ENCODE data around the gene AMPD3.

The AMPD3 gene

DNA sequence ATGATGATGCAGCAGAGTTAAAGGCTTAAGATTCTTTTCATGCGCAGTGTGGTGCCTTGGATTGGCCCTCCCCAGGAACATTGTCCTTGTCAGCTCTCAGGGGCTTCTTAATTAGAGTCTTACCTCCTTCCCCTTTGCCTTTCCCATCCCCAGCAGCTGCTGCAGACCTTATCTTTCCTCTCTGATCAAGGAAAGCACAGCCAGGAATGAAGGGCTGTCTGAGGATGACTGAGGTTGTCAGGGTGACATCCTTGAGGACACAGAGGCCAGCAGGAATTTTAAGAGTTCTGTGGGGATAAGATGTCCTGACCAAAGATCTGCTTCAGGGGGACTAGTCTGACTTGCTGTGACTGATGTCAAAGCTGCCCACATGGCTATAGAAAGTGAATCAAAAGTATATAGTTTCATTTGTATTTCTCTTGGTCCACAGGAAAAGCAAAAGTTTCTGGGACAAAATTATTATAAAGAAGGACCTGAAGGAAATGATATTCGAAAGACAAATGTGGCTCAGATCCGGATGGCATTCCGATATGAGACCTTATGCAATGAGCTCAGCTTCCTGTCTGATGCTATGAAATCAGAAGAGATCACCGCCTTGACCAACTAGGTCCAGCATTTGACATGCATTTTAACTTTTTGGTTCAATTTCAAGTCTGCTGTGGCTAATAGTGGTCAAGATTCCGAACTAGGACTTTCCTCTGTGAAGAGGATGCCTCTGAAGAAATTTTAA is 50.4 kb downstream of the AMPD3 start:
- DNase-seq (ENCODE audit: insufficient read length, low spot score), result no peak
- no peak for FAIRE-seq
- TF ChIP-seq SPI1 (IDR thresholded peaks at IDR 0.05; ENCODE audit: low read depth, low read length), result no peak
- TF ChIP-seq POU2F2 (IDR thresholded peaks at IDR 0.05; ENCODE audit: low read depth, low read length), result no peak
- no peak for TF ChIP-seq POLR2AphosphoS5 (IDR thresholded peaks at IDR 0.05; ENCODE audit: low read depth, low read length)
- no peak for TF ChIP-seq TAF1 (IDR thresholded peaks at IDR 0.05; ENCODE audit: low read depth, low read length)
- TF ChIP-seq POLR2A (IDR thresholded peaks at IDR 0.05; ENCODE audit: low read depth, low read length), result no peak
- no peak for TF ChIP-seq PAX5 (IDR thresholded peaks at IDR 0.05; ENCODE audit: insufficient read depth, low read length, severe bottlenecking)

DNA sequence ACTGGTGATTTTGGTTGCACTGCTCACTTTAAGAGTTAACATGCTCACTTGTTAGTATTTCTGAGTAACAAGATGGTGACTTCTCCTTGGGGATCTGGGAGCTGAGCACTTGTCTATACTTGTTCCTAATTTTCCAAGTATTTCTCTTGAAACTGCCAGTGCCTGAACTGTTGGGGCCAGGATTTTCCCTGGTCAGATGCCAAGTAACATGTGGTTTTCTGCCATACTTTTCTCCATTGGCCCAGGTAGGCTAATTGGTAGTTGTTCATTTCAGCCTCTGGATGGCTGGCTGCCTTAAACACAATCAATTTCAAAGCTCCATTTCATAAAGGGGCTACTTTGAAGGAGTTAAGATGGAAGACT is 50.9 kb downstream of the AMPD3 start:
- DNase-seq (ENCODE audit: insufficient read length, low spot score), result no peak
- no peak for FAIRE-seq
- TF ChIP-seq SPI1 (IDR thresholded peaks at IDR 0.05; ENCODE audit: low read depth, low read length) (no peak), POLR2AphosphoS5 (IDR thresholded peaks at IDR 0.05; ENCODE audit: low read depth, low read length) (no peak), POU2F2 (IDR thresholded peaks at IDR 0.05; ENCODE audit: low read depth, low read length) (no peak), PAX5 (IDR thresholded peaks at IDR 0.05; ENCODE audit: insufficient read depth, low read length, severe bottlenecking) (no peak), TAF1 (IDR thresholded peaks at IDR 0.05; ENCODE audit: low read depth, low read length) (no peak), POLR2A (IDR thresholded peaks at IDR 0.05; ENCODE audit: low read depth, low read length) (no peak)

DNA sequence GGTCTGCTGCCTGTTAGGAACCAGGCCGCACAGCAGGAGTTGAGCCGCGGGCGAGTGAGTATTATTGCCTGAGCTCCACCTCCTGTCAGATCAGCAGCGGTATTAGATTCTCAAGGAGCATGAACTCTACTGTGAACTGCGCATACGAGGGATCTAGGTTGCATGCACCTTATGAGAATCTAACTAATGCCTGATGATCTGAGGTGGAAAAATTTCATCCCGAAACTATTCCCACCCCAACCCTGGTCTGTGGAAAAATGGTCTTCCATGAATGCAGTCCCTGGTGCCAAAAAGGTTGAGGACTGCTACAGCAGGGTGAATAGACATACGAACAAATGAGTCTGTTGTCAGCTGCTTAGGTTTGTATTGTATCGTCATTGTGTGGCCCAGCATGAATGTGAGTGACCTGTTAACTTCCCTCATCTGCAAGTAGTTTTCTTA is 56.1 kb downstream of the AMPD3 start:
- no peak for DNase-seq (ENCODE audit: insufficient read length, low spot score)
- TF ChIP-seq SPI1 (IDR thresholded peaks at IDR 0.05; ENCODE audit: low read depth, low read length), result no peak
- no peak for TF ChIP-seq POLR2AphosphoS5 (IDR thresholded peaks at IDR 0.05; ENCODE audit: low read depth, low read length)
- TF ChIP-seq TAF1 (IDR thresholded peaks at IDR 0.05; ENCODE audit: low read depth, low read length), result no peak
- no peak for TF ChIP-seq PAX5 (IDR thresholded peaks at IDR 0.05; ENCODE audit: insufficient read depth, low read length, severe bottlenecking)
- no peak for TF ChIP-seq POLR2A (IDR thresholded peaks at IDR 0.05; ENCODE audit: low read depth, low read length)
- TF ChIP-seq POU2F2 (IDR thresholded peaks at IDR 0.05; ENCODE audit: low read depth, low read length), result no peak
- FAIRE-seq, result no peak

DNA sequence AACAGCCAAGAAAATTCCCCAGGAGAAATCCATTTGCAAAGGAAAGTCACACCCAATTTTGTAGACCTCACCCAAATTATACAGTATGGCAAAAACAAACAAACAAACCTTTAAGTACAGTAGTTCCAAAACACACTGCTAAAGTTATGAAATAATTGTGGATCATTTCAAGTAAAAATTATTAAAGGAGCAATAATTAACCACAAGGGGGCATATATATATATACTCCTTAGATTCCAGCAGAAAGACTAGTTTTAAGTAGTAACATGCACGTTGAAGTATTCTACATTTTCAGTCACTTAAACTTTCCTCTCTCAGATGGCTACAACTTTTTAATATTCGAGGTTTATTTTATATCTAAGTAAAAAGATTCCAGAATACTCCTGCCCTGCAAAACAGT is 59.1 kb downstream of the AMPD3 start:
- no peak for FAIRE-seq
- DNase-seq (ENCODE audit: insufficient read length, low spot score), result no peak

DNA sequence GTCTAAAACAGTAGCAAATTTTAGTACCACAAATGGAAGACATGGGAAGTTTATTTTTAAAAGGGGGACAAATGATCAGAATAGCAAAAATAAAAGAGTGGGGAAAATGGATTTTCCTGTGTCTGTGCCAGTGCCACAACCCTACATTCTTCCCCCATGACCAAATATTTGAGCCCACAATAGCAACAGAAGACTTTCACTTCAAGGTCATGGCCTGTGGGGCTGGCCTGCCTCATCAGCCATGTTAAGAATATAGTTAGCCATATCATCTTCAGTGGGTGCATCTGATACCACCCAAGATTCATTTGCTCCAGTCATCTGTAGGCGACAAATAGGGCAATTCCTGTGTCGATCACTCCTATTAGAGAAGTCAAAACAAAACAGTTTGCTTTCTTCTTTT is 59.6 kb downstream of the AMPD3 start:
- FAIRE-seq (no peak), DNase-seq (ENCODE audit: insufficient read length, low spot score) (no peak)
- TF ChIP-seq SPI1 (IDR thresholded peaks at IDR 0.05; ENCODE audit: low read depth, low read length) (no peak), POU2F2 (IDR thresholded peaks at IDR 0.05; ENCODE audit: low read depth, low read length) (no peak), POLR2AphosphoS5 (IDR thresholded peaks at IDR 0.05; ENCODE audit: low read depth, low read length) (no peak), TAF1 (IDR thresholded peaks at IDR 0.05; ENCODE audit: low read depth, low read length) (no peak), POLR2A (IDR thresholded peaks at IDR 0.05; ENCODE audit: low read depth, low read length) (no peak), PAX5 (IDR thresholded peaks at IDR 0.05; ENCODE audit: insufficient read depth, low read length, severe bottlenecking) (no peak)

More for the DNA sequence above, 59.1 kb downstream of the AMPD3 start:
- TF ChIP-seq PAX5 (IDR thresholded peaks at IDR 0.05; ENCODE audit: insufficient read depth, low read length, severe bottlenecking), result no peak
- TF ChIP-seq POLR2AphosphoS5 (IDR thresholded peaks at IDR 0.05; ENCODE audit: low read depth, low read length), result no peak
- TF ChIP-seq POLR2A (IDR thresholded peaks at IDR 0.05; ENCODE audit: low read depth, low read length), result no peak
- TF ChIP-seq POU2F2 (IDR thresholded peaks at IDR 0.05; ENCODE audit: low read depth, low read length), result no peak
- TF ChIP-seq TAF1 (IDR thresholded peaks at IDR 0.05; ENCODE audit: low read depth, low read length), result no peak
- TF ChIP-seq SPI1 (IDR thresholded peaks at IDR 0.05; ENCODE audit: low read depth, low read length), result no peak

DNA sequence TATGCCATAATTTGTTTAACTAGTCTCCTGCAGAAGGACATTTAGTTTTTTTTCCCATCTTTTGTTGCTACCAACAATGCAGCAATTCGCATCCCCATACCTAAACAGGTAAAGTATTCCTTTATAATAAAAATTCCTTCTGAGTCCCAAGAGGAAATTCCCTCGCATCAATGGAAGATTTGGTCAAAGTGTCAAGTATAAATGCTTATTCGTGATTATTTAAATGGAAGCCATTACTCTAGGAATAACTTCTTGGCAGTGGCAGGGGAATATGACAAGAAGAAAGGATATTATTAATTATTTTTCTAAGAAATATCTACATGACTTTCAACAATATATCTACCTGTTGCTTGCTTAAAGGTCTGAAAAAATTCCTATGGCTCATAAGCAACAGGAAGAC is 60.4 kb downstream of the AMPD3 start:
- no peak for TF ChIP-seq POU2F2 (IDR thresholded peaks at IDR 0.05; ENCODE audit: low read depth, low read length)
- TF ChIP-seq PAX5 (IDR thresholded peaks at IDR 0.05; ENCODE audit: insufficient read depth, low read length, severe bottlenecking), result no peak
- TF ChIP-seq SPI1 (IDR thresholded peaks at IDR 0.05; ENCODE audit: low read depth, low read length), result no peak
- DNase-seq (ENCODE audit: insufficient read length, low spot score) (no peak), FAIRE-seq (no peak)

DNA sequence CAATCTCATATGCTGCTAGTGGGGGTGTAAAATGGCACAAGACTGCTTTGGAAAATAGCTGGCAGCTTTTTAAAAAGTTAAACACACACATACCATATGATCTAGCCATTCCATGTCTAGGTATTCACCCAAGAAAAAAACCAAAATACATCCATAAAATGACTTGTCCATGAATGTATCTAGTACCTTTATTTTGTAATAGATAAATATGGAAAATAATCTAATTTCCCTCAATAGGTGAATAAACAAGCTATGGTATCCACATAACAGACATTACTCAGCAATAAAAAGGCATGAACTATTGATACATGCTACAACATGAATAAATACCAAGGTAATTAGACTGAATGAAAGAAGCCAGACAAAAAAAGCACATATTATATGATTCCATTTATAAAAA is 63.1 kb downstream of the AMPD3 start:
- no peak for FAIRE-seq
- TF ChIP-seq TAF1 (IDR thresholded peaks at IDR 0.05; ENCODE audit: low read depth, low read length) (no peak), POLR2A (IDR thresholded peaks at IDR 0.05; ENCODE audit: low read depth, low read length) (no peak), POLR2AphosphoS5 (IDR thresholded peaks at IDR 0.05; ENCODE audit: low read depth, low read length) (no peak), PAX5 (IDR thresholded peaks at IDR 0.05; ENCODE audit: insufficient read depth, low read length, severe bottlenecking) (no peak), SPI1 (IDR thresholded peaks at IDR 0.05; ENCODE audit: low read depth, low read length) (no peak), POU2F2 (IDR thresholded peaks at IDR 0.05; ENCODE audit: low read depth, low read length) (no peak)
- no peak for DNase-seq (ENCODE audit: insufficient read length, low spot score)

DNA sequence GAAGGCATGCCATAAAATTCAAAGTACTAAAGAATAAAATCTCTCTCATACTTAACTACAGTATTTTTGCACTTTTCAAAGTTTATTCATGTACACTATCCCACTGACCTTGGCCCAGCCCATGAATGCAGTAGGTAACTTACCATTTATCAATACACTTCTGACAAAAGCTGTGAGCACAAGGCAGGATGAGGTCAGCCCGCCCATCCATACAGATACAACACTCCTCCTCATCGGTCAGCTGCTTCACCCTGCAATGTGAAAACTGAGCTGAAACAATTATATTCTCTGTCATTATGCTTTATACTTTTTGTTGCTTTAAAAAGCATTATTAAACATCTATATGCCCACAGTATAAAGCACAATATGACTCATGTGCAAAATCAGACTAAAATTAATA is 63.8 kb downstream of the AMPD3 start:
- TF ChIP-seq POLR2AphosphoS5 (IDR thresholded peaks at IDR 0.05; ENCODE audit: low read depth, low read length), result no peak
- no peak for TF ChIP-seq POU2F2 (IDR thresholded peaks at IDR 0.05; ENCODE audit: low read depth, low read length)
- no peak for TF ChIP-seq TAF1 (IDR thresholded peaks at IDR 0.05; ENCODE audit: low read depth, low read length)
- TF ChIP-seq PAX5 (IDR thresholded peaks at IDR 0.05; ENCODE audit: insufficient read depth, low read length, severe bottlenecking), result no peak
- TF ChIP-seq POLR2A (IDR thresholded peaks at IDR 0.05; ENCODE audit: low read depth, low read length), result no peak
- TF ChIP-seq SPI1 (IDR thresholded peaks at IDR 0.05; ENCODE audit: low read depth, low read length), result no peak
- FAIRE-seq (no peak), DNase-seq (ENCODE audit: insufficient read length, low spot score) (no peak)

DNA sequence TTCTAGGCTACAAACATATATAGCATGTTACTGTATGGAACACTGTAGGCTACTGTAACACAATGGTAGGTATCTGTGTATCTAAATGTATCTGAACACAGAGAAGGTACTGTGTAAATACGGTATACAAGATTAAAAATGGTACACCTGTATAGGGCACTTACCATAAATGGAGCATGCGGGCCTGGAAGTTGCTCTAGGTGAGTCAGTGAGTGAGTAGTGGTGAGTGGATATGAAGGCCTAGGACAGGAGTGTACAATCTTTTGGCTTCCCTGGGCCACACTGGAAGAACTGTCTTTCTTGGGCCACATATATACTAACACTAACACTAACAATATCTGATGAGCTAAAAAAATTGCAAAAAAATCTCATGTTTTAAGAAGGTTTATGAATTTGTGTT is 64.6 kb downstream of the AMPD3 start:
- no peak for DNase-seq (ENCODE audit: insufficient read length, low spot score)
- TF ChIP-seq TAF1 (IDR thresholded peaks at IDR 0.05; ENCODE audit: low read depth, low read length) (no peak), POLR2A (IDR thresholded peaks at IDR 0.05; ENCODE audit: low read depth, low read length) (no peak), POLR2AphosphoS5 (IDR thresholded peaks at IDR 0.05; ENCODE audit: low read depth, low read length) (no peak), POU2F2 (IDR thresholded peaks at IDR 0.05; ENCODE audit: low read depth, low read length) (no peak), SPI1 (IDR thresholded peaks at IDR 0.05; ENCODE audit: low read depth, low read length) (no peak), PAX5 (IDR thresholded peaks at IDR 0.05; ENCODE audit: insufficient read depth, low read length, severe bottlenecking) (no peak)
- no peak for FAIRE-seq

DNA sequence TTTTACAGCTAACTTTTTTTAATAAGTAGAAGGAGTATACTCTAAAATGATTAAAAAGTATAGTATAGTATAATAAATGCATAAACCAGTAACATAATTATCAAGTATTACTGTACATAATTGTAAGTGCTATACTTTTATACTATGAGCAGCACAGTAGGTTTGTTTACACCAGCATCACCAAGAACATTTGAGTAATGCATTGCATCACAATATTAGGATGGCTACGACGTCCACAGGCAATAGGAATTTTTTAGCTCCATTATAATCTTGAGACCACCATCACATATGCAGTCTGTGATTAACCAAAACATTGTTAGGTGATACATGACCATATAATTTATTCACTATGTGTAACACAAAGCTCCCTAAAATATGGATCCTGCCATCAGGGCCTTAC is 65.5 kb downstream of the AMPD3 start:
- DNase-seq (ENCODE audit: insufficient read length, low spot score) (no peak), FAIRE-seq (no peak)
- no peak for TF ChIP-seq POLR2A (IDR thresholded peaks at IDR 0.05; ENCODE audit: low read depth, low read length)
- no peak for TF ChIP-seq POLR2AphosphoS5 (IDR thresholded peaks at IDR 0.05; ENCODE audit: low read depth, low read length)
- no peak for TF ChIP-seq PAX5 (IDR thresholded peaks at IDR 0.05; ENCODE audit: insufficient read depth, low read length, severe bottlenecking)
- no peak for TF ChIP-seq POU2F2 (IDR thresholded peaks at IDR 0.05; ENCODE audit: low read depth, low read length)
- no peak for TF ChIP-seq TAF1 (IDR thresholded peaks at IDR 0.05; ENCODE audit: low read depth, low read length)
- no peak for TF ChIP-seq SPI1 (IDR thresholded peaks at IDR 0.05; ENCODE audit: low read depth, low read length)
